RWPE2 (cell line): ENCODE data around the gene PTP4A1.

Experiments
- ATAC-seq: fragments of 200-7000 bp; cut with Tn5 transposase; 3 replicates; pipeline ENCODE4 v1.9.1; 2021; ENCODE audit warnings: low read depth
- DNase-seq: peaks from one replicate; pipeline ENCODE4 v3.0.0-alpha.2; 2020; ENCODE audit warnings: low spot score
- H3K27ac ChIP-seq: fragments of 450-650 bp; 2 replicates; pipeline ENCODE4 v1.5.1; 2017; ENCODE audit warnings: mild to moderate bottlenecking; ENCODE audit not compliant: poor library complexity, severe bottlenecking
- H3K27me3 ChIP-seq: fragments of 250-450 bp; sonication (Bioruptor Pico); 2 replicates; pipeline ENCODE4 v1.5.1; 2021; ENCODE audit warnings: mild to moderate bottlenecking, moderate library complexity; ENCODE audit not compliant: insufficient read depth, poor library complexity, severe bottlenecking
- H3K36me3 ChIP-seq: fragments of 250-450 bp; sonication (Bioruptor Pico); 2 replicates; pipeline ENCODE4 v1.5.1; 2020; ENCODE audit warnings: low read depth, mild to moderate bottlenecking, moderate library complexity
- H3K4me1 ChIP-seq: fragments of 250-450 bp; sonication (Bioruptor Pico); 2 replicates; pipeline ENCODE4 v1.5.1; 2021; ENCODE audit warnings: mild to moderate bottlenecking, moderate library complexity; ENCODE audit not compliant: insufficient read depth, poor library complexity, severe bottlenecking
- H3K4me3 ChIP-seq: fragments of 250-450 bp; sonication (Bioruptor Pico); 2 replicates; pipeline ENCODE4 v1.5.1; 2021; ENCODE audit warnings: mild to moderate bottlenecking, moderate library complexity; ENCODE audit not compliant: severe bottlenecking
- H3K9me3 ChIP-seq: fragments of 250-450 bp; sonication (Bioruptor Pico); 2 replicates; pipeline ENCODE4 v1.5.1; 2021; ENCODE audit warnings: mild to moderate bottlenecking, moderate library complexity; ENCODE audit not compliant: severe bottlenecking
- CTCF ChIP-seq: fragments of 450-650 bp; IDR thresholded peaks from one replicate; pipeline ENCODE4 v1.5.1; 2017; ENCODE audit warnings: mild to moderate bottlenecking, moderate library complexity; ENCODE audit not compliant: poor library complexity, severe bottlenecking

The PTP4A1 gene

DNA sequence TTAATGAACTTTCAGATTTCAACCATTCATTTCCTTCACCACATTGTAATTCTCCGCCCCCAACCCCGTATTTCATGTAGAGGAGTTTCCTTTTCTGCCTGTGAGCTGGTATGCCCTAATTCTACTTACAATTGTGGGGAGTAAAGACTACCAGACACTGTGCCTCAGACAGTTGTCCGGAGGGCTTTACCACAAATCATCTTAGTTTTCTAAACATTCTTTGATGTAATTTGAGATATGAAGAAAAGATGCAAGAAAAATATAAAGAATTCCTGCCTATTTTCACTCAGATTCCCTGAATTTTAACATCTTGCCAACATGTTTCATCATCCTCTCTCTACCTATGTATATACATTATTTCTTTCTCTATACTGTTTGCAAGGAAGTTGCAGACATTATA is 28.3 kb upstream of the PTP4A1 start:
- Histone ChIP-seq H3K27me3 (no peaks in the 10 kb centered on the region), H3K4me1 (peaks cover 10% of the 10 kb centered on the region), H3K36me3 (no peaks in the 10 kb centered on the region), H3K27ac (no peak overlapping the region), H3K9me3 (no peaks in the 10 kb centered on the region), H3K4me3 (no peak overlapping the region)
- TF ChIP-seq CTCF = no peak
- DNase-seq = no peak
- ATAC-seq = no peak

DNA sequence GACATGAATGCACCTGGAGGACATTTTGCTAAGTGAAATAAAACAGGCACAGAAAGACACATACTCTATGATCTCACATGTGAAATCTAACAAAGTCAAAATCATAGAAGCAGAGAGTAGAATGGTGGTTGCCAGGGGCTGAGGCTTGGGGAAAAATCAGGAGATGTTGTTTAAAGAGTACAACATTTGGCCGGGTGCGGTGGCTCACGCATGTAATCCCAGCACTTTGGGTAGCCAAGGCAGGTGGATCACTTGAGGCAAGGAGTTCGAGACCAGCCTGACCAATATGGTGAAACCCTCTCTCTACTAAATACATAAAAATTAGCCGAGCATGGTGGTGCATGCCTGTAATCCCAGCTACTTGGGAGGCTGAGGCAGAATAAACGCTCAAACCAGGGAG is 26.0 kb upstream of the PTP4A1 start:
- no peaks in the 10 kb centered on the region for H3K36me3 ChIP-seq
- H3K27ac ChIP-seq = no peak overlapping the region
- no peak overlapping the region for H3K4me3 ChIP-seq
- TF ChIP-seq CTCF = no peak
- DNase-seq (no peak), ATAC-seq (no peak)
- H3K4me1 ChIP-seq = peaks cover 9% of the 10 kb centered on the region
- no peaks in the 10 kb centered on the region for H3K27me3 ChIP-seq
- no peaks in the 10 kb centered on the region for H3K9me3 ChIP-seq

- no peak overlapping the region for H3K27ac ChIP-seq
- peaks cover 9% of the 10 kb centered on the region for H3K4me1 ChIP-seq
- no peaks in the 10 kb centered on the region for H3K36me3 ChIP-seq
- no peaks in the 10 kb centered on the region for H3K27me3 ChIP-seq
- no peak overlapping the region for H3K4me3 ChIP-seq
- H3K9me3 ChIP-seq = no peaks in the 10 kb centered on the region
- ATAC-seq (no peak), DNase-seq (no peak)
- no peak for TF ChIP-seq CTCF
Measured at GRCh38 chr6:63546697-63547096, 25.6 kb upstream of the PTP4A1 start.

DNA sequence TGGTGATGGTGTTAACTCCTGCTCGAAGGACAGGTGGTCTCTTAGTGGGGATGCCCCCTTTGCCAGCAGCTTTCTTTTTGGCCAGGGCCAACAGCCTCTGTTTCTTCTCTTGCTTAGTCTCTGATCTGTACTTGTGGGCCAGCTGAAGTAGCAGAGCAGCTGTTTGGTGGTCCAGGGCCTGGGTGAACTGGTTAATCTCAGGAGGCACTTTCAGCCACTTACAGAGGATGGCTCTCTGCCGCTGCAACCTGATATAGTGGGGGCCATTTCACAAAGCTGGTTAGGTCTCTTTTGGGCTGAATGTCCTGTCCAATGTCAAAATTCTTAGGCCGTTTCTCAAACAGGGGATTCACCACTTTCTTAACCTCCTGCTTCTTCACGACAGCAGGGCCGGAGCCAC is 23.2 kb upstream of the PTP4A1 start:
- no peak for TF ChIP-seq CTCF
- Histone ChIP-seq H3K36me3 (no peaks in the 10 kb centered on the region), H3K4me3 (no peak overlapping the region), H3K27ac (no peak overlapping the region), H3K4me1 (peaks cover 3% of the 10 kb centered on the region), H3K27me3 (no peaks in the 10 kb centered on the region), H3K9me3 (no peaks in the 10 kb centered on the region)
- DNase-seq = no peak
- no peak for ATAC-seq

- Histone ChIP-seq H3K9me3 (no peaks in the 10 kb centered on the region), H3K4me3 (no peak overlapping the region), H3K36me3 (no peaks in the 10 kb centered on the region), H3K27ac (no peak overlapping the region), H3K4me1 (peaks cover 21% of the 10 kb centered on the region), H3K27me3 (no peaks in the 10 kb centered on the region)
- no peak for TF ChIP-seq CTCF
- ATAC-seq (no peak), DNase-seq (no peak)
Measured at GRCh38 chr6:63553208-63553607, 19.1 kb upstream of the PTP4A1 start.
